IPS-NIHi7 (cell line): ENCODE results near the gene SETD2.

Experiments used
- DNase-seq: peaks from one replicate; pipeline ENCODE4 v3.0.0; 2012; ENCODE audit warnings: mixed read lengths; ENCODE audit errors: extremely low spot score

SETD2 gene

DNA sequence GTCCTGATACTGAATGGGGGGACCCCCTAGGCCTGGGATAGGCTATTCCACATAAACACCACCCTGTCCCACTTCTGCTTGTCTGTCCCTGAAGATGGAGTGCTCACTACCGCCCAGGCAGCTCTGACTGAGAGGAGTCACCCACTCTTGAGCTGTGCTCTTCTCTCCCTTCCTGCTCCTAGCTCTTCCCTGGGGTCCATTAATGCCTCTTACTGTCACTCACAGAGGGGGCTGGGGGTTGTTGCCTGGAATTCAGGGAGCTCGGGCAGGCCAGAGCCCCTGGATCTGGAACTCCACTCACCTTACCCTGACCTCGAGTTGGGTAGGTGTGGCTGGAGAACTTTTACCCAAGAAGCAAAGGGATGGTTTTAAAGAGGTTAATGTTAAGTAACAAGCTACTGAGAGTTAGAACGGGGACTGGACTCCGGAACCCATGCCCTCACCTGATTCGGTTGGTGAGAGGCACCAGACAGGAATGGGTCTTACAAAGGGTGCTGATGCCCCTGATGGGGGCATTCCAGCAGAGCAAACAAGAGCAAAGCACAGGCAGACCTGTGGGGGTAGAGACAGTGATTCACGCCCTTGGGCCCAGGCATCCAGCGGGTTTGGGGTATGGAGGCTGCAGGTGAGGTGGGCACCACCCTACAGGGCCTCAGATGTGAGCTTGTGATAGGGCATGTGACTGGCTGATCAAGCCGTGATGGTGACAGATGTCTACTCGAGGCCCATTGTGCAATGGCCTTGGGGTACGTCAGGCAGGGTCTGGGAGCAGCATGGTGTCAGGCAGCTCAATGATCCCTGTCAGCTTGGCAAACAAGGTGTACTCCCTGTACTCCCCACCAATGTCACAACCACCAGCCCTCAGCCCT lies 179.1 kb downstream of the SETD2 start:
- no peak for DNase-seq

DNA sequence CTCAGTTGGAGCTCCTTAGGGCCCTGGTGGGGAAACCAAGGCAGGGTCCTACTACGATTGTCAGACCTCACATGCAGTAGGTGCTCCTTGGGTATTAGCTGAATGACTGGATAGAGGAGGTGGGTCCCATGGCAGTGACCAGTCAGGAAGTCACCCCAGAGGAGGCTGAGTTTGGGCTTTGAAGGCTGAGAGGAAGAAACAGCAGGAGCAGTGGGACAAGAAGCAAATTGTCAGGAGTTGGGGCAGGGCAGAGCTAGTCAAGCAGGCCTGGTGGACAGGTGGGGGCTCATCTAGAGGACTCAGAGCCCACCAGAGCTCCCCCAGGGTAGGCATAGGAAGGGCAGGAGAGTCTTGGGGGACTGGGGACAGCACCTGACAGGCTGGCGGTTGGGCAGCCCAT lies 181.4 kb downstream of the SETD2 start:
- no peak for DNase-seq

DNA sequence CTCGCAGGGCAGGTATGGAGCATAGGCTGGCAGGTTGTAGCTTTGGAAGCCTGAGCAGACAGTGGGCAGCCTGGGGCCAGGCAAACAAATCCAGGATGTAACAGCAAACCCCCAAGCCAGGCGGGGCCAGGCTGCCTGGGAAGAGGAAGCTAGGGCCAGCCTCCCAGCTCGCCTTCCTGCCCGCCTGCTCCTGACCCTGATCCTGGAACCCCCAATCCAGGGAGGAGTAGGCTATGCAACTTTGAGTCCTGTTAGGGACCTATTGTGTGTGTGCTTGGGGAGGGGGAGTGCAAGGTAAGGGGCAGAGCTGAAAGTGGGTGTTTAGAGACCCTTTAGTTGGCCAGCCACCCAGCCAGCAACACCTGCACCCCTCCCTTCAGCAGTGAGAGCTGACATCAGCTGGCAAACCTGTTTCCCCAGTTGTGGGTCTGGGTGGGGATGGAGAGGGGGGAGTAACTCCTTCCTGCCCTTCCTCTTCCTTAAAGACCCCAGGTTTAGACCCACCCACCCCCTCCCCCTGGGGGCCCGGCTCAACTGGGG lies 181.9 kb downstream of the SETD2 start:
- peak; percentile 57 for DNase-seq

DNA sequence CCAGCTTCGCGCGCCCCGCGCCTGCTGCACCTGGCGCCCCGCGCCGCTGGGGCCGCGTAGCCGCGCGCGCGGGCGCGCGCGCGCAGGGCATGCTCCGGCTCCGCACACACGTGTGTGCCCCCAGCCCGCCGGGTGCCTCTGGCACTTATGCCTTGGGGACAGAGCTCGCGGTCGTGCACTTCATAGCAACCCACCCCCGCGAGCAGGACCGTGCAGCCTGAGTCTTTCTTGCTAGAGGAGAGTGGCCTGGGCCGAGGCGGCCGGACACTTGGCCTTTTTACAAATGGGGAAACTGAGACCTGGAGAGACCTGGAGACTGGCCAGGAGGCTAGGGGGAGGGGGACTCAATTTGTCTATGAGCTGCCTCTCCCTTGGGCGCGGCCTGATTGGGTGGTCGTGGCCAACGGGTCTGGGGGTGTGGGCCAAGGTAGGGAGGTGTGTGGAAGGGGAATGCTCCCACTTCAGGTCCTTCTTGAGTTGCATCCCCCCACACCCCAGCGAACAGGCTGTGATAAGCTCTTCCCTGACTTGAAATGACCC lies 183.9 kb downstream of the SETD2 start:
- DNase-seq, result no peak

DNA sequence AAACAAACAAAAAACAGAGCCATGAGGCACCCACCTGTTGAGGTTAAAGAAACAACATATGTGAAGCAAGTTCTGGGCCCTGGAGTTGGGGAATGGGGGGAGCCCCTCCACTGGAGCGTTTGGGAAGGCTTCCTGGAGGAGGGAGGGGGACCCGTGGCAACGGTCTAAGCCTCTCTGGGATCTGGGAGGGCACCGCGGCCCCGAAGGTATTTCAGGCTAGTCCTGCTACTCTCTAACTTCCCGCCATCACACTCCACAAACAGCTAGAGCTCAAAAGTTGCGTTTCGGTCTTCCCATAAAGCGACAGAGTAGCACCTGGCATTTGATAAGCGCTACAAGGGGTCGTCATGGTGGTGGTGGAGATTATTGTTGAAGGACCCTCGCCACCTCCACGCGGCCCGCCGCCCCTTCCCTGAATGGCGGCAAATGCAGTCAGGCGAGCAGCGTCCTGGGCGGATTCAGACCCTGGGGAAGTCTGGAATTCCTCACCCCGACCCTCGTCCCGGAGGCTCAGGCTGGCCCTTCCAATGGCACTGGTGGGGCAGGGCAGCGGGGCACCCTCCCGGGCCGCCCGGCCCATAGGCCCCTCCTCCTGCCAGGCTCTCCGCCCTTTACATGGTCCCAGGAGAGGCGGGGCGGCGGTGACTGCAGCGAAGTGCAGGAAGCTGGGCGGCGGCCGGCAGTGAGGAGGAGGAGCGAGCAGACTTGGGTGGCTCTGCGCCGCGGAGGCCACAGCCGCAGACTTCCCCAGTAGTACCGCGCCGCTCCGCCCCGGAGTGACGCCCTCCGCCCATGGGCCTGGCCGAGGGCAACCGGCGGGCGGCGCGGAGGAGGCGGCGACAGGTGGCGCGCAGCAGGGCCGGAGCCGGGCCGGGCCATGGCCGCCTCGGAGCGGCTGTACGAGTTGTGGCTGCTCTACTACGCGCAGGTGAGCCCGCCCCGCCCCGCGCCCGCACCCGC lies 184.6 kb downstream of the SETD2 start, which contains the start of gene NBEAL2:
Gene NBEAL2 (plus strand): TSS at position 682 of the 960 bp plus-strand sequence. CDS start 196 bp downstream, at position 878.
- DNase-seq, result peak; percentile 89

DNA sequence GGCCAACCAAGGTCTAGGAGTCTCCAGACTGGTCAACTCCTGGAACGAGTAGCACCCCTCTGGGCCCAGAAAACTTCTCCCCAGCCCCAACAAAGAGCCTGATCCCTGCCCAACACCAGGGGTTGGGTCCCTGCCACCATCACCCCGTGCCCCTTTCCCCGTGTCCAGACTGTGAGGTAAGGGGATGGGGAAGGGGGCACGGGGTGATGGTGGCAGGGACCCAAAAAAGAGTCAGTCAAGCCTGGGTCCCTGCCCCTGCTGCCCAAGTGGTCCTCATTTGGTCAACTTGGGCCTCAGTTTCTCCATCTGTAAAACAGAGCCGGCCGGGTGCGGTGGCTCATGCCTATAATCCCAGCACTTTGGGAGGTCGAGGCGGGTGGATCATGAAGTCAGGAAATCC lies 185.5 kb downstream of the SETD2 start:
- DNase-seq, result no peak

DNA sequence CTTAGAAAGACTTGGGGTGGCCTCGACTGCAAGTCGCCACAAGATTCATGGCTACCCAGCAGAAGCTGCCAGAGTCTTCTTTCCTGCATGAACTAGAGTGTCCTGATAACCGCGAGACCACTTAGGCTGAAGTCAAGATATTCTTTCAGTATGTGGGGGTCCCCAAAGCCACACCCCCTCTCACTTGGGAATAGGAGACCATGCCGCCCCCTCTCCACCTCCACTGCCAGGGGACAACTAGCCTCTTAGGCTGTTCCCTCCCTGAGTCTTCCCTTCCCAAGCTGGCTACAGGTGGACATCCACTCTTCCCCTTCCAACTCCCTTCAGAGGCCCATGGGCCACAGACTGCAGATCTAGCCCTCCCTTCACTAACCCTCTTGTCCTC lies 186.1 kb downstream of the SETD2 start:
- no peak for DNase-seq

DNA sequence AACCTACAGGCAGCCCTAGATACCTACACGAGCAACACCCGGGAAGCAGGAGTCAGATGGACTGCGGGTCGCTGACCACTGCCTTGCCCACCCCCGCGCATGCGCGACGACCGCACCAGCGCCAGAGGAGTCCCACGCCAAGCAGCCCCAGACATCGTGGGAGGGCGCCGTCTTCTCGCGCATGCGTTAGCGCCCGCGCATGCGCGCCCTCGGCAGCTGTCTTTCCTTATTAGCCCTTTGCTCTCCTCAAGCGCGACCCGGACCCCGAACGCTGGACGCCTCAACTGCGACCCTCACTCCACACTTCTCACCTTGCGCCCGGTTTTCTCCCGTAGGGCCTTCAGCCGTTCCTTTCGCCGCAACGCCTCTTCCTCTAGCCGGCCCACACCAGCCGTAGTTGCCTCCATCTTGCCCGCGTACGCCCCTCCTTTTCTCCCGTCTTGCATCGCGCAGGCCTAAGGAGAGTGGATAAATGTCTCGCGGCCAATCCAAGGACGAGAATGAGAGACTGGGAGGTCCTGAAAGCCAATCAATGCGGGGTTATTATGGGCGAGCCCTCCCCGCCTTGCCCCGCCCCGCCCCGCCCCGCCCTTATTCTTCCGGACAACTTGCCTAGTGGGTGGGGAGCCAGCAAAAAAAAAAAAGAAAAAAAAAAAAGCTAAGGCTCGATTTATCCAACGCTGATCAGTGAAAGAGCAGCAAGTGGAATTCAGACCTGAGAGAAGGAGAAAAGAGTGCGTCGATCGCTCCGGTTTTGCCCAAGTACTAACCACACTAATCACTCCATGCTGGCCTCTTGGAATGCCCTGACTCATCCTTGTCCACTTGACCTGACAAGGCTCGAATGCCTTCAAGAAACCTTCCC lies 187.4 kb downstream of the SETD2 start, which contains the start of gene CCDC12:
Gene CCDC12 (minus strand): TSS at position 420 of the 865 bp plus-strand sequence. CDS start 13 bp downstream, at position 407.
- peak; percentile 99 for DNase-seq

DNA sequence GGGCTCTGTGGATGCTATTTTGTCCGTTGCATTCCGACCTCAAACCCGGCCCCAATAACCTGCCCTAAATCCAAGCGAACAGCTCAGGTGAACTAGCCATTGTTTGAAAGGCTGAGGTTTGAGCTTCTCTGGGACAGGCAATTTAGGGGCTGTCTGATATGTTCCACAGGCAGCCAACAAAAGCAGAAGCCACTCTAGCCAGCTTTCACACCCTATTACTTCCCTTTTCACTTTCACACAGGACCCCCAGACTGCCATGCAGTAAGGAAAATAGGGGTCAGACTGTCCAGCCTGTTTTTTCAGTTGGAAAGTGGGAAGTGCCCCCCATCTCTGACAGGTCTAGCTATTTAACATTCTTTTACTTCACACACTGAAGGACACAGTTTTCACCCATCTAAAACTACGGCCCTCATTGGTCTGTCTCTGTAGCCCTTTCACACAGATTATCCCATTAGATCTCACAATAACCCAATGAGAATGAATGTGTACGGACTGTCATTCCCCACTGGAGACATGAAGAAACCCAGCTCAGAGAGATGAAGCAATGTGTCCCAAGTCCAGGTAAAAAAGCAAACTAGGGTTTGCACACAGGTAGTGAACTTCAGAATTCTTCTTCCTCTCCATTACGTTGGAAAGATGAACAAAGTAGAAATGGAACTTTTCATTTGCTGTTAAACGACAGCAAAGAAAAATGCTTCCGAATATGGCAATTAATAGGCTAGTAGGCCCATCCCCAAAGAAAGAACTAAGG lies 189.3 kb downstream of the SETD2 start:
- DNase-seq, result no peak

DNA sequence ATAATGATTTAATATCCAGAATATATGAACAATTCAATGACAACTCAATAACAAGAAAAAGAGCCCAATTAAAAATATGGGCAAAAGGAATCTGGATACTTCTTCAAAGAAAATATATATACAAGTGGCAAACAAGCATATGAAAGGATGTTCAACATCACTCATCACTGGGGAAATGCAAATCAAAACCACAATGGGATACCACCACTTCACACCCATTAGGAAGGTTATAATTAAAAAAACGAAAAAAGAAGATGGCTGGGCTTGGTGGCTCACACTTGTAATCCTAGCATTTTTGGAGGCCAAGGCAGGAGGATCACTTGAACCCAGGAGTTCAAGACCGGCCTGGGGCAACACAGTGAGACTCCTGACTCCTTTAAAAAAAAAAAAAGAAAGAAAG lies 191.5 kb downstream of the SETD2 start:
- DNase-seq, result no peak

DNA sequence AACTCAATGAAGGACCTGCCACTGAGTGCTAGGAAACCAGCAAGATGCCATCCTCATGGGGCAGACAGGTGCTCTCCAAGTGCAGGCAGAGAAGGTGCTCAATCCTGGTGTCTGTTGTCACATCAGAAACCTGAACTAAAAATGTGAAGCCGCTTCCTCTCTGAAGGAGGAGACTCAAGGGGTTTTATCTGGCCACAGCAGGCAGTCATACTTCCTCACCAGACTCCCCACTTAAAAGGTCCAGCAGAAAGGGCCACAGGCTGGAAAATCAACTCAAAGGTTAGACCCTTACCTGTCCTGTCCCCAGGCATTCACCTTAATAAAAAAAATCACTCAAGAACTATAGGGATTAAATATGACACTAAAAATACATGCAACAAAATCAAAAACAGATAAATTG lies 192.2 kb downstream of the SETD2 start:
- DNase-seq, result no peak

DNA sequence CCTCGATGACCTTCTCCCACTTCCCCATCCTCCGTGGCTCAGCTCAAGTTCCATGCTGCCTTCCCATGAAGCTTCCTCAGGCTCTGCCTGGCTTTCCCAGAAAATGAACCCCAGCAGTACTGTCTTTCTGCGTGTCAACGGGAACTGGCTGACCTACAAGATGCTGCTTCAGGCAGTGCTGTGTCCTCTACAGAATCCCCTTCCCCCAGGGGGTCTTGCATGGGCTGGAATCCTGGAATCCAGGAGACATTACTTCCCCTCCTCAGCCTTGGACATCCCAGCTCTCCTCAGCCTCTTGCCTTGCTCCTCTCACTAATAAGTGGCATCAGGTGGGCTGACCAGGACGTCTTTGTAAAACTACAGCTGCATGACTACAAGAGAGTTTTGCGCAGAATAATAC lies 192.8 kb downstream of the SETD2 start:
- DNase-seq, result no peak

DNA sequence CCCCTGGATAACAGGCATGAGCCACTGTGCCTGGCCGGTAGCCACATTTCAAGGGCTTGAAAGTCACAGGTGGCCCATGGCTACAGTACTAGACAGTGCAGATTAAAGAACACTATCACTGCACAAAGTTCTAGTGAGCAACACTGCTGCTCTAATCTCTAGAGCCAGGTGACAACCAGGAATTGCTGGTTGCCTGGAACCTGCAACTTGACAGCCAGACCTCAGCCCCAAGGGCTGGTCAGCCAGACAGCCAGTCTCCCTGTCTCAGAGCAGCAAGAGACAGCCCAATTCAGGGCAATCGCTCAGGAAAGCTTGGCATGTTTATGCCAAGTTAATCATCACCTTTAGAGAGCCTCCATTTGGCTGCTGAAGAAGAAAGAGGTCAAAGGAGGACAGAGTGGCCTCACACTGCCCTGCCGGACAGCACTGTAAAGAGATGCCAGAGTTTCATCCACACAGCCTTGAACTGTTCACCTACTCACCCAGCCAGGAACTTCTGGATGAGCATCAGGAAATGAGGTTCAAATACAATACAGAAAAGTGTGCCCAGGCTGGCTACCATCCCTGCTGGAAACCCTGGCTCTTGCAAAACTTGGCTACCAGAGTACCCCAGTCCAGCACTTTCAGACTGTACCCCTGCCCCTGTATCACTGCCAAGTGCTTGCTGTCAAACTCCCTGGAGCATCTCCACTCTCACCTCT lies 193.4 kb downstream of the SETD2 start:
- no peak for DNase-seq

DNA sequence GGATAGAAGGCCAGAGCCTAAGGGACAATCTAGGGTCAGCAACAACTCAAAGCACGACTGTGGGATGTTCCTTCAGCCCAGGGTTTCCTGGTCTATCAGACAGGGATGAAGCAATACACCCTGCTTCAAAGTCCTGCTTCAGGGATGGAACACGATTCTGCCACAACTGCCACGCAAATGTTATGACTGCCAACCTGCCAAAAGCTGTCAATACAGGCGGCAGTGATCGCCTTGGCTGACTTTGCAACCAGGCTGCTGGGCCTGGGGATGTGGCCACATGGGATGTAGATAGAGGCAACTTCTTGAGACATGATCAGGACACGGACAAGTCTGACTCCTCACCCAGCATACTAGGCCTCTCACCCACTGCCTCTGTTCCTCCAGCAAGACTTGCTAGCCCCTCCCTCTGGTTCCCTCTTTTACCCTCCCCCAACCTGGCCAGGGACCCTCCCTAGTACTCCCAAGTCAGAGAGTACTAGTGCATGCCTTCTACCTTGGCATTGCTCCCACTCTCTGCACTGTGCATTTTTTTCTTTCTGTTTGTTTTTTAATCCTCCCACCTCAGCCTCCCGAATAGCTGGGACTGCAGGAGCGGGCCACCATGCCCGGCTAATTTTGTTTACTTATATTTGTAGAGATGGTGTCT lies 195.0 kb downstream of the SETD2 start:
- no peak for DNase-seq

DNA sequence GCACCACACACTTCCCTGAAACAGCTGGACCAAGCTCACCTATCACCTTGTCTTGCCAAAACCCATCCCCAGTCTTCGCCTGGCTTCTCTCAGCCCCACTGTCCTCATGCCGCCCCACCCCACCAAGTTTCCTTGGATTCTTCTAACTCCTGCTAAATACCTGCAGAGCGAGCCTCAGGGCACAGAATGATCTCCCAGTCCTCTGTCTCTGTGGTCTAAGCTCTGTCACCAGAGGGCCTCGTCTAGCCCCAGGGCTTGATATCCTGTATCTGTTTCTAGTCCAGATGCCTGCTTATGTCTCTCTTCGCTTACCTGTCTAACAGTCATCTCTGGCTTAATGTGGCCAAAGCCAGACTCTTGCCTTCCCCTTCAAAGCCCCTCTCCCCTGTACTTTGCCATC lies 197.1 kb downstream of the SETD2 start:
- DNase-seq, result no peak
